H1 (cell line): ENCODE measurements around the gene SLIT3. TPM values are rescaled to one million over a fixed set of nuclear protein-coding genes. Genes with fewer than 3 reads are reported as not detected.

Experiments used
- RFX5 ChIP-seq: IDR thresholded peaks from 2 replicates; pipeline ENCODE4 v1.6.1; 2011; ENCODE audit warnings: low read depth, low read length, improper control_type of control experiment, borderline replicate concordance
- SP1 ChIP-seq: IDR thresholded peaks from 2 replicates; pipeline ENCODE4 v1.6.1; 2011; ENCODE audit warnings: low read depth, low read length
- SRF ChIP-seq: IDR thresholded peaks from 2 replicates; pipeline ENCODE4 v1.6.1; 2011; ENCODE audit warnings: mild to moderate bottlenecking, low read depth, low read length, moderate library complexity
- TAF7 ChIP-seq: optimal IDR thresholded peaks from 2 replicates; pipeline ENCODE3; 2011; ENCODE audit warnings: low read depth, mild to moderate bottlenecking, inconsistent platforms, low read length, moderate library complexity, borderline replicate concordance
- polyA plus RNA-seq, 7 experiments: library from polyadenylated mRNA; depleted of rRNA in 3 of 7; stranded (reverse) in 5 of 7; unstranded in 2 of 7; fragments of >200 nt in 5 of 7; fragments of 200-250 nt in 2 of 7; gene quantifications; 1 replicate in 5 of 7; 2 replicates in 1 of 7; 4 replicates in 1 of 7; pipeline versions ENCODE4 v1.2.1 to v1.2.3, GENCODE V29; 2011 to 2013; ENCODE audit warnings: missing spikeins in 2 of 7, mixed read lengths in 2 of 7
- total RNA-seq: library from RNA; stranded (reverse); fragmentation: NEBNext Ultra II Directional; extraction: Animal tissue kit (Norgen Biotek cat#: 25700); gene quantifications from 2 replicates; pipeline ENCODE4 v1.2.1, GENCODE V29; 2021

Gene SLIT3
- total and polyA plus RNA-seq, 2 of the 8 experiments (the other 6 are each of a cell fraction or from before 2014, with no cell fraction given) = 1.1 to 1.2 TPM

DNA sequence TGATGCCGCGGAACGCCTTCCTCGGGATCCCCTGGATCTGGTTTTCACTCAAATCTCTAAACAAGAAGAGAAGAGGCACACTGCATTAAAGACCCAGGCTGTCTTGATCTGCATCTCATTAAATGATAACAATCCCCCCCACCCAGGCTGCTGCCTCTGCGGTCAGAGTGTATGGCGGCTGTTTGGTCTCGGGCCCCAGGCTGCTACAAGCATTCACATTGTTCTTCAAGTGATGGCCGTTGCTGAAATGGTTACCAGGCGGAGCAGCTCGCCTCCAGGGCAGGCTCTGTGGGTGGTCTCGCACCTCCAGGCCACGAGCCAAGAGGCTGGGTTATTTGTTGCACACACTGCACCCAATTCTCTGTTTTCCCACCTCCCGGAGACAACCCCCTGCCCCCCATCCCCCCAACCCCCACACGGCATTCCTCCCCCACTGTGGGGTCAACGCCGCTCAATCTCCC lies 417.6 kb downstream of the SLIT3 start (continued):
- TF ChIP-seq TAF7 = no peak
- no peak for TF ChIP-seq SRF
- TF ChIP-seq SP1 = no peak
- TF ChIP-seq RFX5 = no peak
